NCI-H748 treated with DMSO at 0.1 percent for 48 hours (cell line): ENCODE measurements around the gene DLGAP1.

Source experiments
- DNase-seq: peaks from one replicate; lab custom pipeline; 2025; lab: John Stamatoyannopoulos, UW

The DLGAP1 gene

DNA sequence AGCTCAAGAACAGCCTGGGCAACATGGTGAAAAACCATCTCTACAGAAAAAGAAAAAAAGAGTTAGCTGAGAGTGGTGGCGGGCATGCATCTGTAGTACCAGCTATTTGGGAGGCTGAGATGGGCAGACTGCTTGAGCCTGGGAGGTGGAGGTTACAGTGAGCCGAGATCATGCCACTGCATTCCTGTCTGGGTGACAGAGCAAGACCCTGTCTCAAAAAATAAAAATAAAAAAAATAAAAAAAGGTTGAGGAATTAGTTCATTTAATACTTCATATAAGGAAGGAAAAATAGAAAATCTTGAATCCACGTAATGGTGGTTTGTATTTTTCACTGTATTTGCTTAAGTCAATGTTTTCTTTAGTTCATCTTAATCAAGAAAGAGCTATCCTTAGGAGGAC, 763.4 kb downstream of the DLGAP1 start:
- no peak for DNase-seq

- DNase-seq: no peak
These were observed 764.4 kb downstream of the DLGAP1 start for GRCh38 chr18:3690764-3691066.

DNA sequence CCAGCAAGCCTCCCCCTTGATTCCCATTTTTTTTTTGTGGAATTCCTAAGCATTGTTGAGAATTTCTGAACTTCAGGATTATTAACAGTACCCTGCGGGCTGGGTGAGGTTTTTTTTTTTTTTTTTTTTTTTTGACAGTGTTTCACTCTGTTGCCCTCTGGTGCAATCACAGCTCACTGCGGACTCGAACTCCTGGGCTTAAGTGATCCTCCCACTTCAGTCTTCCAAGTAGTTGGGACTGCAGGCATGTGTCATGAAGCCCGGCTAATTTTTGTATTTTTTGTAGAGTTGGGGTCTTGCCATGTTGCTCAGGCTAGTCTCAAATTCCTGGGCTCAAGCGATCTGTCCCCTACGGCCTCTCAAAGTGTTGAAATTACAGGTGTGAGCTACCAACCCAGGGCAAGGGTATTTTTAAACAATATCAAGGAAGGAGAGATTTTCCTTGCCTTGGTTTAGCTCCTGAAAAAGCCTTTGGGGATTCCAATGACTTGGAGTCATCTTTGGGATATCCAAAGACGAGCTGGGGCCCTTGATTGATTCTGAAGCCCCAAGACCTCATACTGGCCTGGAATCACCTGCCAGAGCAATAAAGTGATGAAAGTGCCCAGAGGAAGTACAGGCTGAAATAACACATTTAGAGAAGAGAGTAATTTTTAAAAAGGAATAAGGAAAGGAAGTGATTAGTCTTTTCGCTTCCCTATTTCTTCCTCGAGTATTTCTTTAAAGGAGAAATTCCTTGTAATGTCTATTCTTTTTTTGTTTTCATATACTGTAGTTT, 764.9 kb downstream of the DLGAP1 start:
- no peak for DNase-seq

- no peak for DNase-seq
These were observed 766.0 kb downstream of the DLGAP1 start for GRCh38 chr18:3689091-3689490.

GRCh38 chr18:3688690-3689089, 766.4 kb downstream of the DLGAP1 start:
- no peak for DNase-seq

GRCh38 chr18:3683483-3683882, 771.6 kb downstream of the DLGAP1 start:
- no peak for DNase-seq

- no peak for DNase-seq
These were observed 773.0 kb downstream of the DLGAP1 start for GRCh38 chr18:3682061-3682460.

DNA sequence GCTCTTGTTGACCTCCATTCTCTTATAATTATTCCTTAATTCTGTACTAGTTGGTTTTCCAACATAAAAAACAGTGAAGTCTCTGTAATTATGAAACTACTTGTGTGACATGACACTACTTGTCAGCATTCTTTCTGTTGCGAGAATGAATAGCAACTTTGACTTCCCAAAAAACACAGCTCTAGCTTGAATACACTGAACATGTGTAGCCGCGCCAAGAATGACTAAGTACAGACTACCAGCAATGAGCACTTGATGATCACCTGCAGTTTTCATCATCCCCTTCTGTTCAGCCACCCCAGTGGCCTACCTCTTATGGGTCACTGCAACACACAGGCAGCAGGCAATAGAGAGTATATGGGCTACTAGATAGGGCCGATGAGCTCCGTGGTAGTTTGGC, 775.9 kb downstream of the DLGAP1 start:
- no peak for DNase-seq

DNA sequence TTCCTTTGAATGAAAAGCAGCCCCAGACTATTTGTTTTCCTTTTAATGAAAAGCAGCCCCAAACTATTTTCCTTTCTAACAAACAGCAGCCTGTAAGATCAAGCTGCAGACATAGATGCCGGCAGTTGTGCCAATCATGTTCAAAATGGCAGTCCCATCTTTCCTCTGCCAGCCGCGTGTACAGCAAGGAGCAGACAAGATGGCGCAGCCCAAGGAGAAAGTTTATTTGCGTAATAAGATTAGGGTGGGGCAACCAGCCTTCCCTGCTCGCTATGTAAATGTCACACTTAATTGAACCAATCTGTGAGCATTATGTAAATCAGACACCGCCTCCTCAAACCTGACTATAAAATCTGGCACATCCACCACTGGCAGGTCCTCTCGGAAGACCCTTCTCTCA, 779.1 kb downstream of the DLGAP1 start:
- DNase-seq: no peak

GRCh38 chr18:3675446-3675845, 779.7 kb downstream of the DLGAP1 start:
- no peak for DNase-seq

- DNase-seq: no peak
These were observed 783.9 kb downstream of the DLGAP1 start for GRCh38 chr18:3671176-3671575.

DNA sequence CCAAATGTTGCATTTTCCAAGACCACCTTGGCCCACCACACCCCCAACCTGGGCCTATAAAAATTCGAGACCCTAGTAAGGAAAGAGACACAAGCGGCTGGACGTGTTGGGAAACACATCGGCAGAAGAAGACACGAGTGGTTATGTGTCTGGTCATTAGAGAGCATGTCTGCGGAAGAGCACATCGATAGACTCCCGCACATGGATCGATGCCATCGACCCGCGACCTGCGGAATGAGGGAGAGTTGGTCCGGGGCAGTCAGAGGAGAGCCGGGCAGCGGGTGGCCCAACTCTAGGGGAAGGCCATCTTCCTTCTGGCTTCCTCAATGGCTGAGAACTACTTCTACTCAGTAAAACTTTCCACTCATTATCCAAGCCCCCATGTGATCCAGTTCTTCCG, 785.7 kb downstream of the DLGAP1 start:
- DNase-seq: no peak

DNA sequence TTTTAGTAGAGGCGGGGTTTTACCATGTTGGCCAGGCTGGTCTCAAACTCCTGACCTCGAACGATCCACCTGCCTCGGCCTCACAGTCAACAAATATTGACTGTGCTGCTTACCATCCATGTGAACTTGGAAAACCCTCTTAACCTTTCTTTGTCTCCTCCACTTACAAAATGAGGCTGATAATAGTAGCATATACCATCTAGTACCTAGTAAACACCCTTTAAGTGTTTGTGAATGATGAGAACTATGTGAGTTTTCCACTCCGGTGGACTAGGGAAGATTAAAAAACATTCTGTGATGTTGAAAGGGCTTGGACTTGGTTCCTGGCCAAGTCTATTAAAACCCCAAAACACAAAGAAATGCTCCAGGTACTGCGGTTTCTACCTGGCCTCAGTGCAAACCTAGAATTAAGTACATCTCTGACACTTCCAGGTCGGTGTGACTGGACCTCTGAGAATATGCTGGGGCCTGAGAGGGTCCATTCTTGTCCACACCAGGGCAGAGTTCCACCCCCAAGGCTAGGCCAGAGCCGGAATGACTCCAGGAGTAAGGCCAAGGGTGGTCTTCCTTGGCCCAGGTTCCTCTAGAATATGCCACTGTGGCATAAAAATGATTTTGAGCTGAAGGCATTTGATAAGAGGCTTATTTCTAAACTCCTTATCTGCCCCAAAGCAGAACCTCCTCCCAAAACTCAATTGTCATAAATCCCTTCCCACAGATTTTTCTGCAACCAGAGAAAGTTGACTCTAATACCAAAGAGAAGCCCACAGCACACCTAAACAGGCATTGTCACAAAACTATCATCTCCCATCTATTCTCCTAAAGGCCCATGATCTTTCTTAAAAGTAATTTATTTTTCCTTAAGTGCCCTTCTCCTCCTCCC, 787.6 kb downstream of the DLGAP1 start:
- DNase-seq: no peak

DNA sequence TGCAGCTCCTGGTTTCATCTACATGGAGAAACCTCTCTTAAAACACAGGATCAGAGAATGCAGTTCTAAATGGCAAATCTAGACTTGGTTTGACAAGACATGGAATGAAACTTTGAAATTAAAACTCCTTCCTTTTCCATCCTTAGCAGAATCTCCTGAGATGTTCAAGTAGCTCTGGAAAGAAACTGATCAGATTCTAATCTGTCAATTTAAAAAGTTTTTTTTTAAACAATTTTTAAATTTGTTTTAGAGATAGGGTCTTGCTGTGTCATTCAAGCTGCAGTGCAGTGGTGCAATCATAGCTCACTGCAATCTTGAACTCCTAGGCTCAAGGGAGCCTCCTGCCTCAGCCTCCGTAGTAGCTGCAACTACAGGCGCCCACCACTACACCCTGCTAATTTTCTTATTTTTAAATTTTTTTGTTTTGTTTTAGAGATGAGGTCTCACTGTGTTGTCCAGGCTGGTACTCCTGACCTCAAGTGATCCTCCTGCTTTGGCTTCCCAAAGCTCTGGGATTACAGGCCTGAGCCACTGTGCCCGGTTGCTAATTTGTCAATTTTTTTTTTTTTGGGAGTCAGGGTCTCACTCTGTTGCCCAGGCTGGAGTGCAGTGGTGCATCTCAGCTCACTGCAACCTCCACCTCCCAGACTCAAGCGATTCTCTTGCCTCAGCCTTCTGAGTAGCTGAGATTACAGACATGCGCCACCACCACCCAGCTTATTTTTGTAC, 788.4 kb downstream of the DLGAP1 start:
- no peak for DNase-seq

- DNase-seq: peak; percentile 87
These were observed 789.2 kb downstream of the DLGAP1 start for GRCh38 chr18:3665780-3666525.

DNA sequence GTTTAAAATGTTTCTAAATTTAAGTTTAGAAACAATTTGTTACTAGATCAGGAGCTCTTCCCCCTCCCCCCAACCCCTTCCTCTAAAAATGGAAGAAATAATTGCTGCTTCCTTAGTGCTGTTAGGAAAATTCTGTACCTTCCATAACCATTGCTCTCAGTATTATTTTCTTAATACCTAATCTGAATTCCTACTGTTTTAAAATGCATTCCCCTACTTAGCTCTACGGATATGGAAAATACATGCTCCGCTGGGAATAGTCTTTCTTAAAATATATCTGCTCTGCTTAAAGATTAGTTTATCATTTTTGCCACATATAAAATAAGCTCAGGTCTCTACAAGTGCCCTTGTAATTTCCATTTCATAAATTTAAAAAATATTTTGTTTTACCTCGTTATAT, 789.9 kb downstream of the DLGAP1 start:
- no peak for DNase-seq

DNA sequence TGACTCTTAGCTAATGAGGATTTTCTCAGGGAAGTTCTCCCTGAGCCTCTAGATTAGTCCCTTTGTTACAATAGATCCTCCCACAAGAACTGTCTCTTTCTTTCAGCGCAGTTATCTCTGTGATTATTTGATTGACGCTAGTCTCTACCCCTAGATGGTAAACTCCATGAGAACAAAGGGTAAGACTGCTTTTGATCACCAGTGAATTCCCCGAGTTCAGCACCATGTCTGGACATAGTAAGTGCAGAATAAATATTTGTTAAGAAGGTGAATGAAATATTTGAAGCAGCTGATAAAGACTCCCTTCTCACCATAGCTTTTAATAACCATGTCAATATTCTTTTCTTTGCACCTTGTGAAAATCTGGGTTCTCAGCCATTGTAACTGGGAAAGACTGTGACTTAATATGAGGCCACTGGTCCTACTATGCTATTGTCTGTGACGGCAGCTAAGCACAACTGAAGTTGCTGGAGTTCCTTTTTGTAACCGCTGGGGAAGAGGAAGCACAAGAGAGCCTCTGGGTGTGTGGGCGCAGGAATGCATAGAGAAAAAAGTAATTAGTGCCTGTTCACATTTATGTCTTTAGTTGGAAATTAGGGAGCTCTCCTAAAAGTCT, 790.4 kb downstream of the DLGAP1 start:
- no peak for DNase-seq

DNA sequence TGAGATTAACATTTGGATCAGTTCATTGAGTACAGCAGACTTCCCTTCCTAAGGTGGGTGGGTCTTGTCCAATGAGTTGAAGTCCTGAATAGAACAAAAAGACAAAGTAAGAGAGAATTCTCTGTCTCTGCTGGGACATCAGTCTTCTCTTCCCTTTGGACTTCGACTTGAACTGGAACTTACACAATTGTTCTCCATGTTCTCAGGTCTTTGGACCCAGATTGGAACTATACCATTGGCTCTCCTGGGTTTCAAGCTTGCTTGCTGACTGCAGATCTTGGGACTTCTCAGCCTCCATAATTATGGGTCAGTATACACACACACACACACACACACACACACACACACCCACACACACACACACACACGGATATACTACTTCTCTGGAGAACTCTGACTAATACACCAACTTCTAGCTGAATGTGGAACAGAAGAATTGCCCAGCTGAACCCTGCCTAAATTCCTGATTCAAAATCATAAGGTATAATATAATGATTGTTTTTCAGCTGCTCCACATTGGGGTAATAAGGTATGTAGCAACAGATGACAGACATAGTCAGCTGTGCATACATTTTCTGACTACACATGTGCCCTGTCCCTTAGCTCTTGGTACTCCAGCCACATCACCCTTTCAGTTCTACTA, 791.1 kb downstream of the DLGAP1 start:
- DNase-seq: no peak

DNA sequence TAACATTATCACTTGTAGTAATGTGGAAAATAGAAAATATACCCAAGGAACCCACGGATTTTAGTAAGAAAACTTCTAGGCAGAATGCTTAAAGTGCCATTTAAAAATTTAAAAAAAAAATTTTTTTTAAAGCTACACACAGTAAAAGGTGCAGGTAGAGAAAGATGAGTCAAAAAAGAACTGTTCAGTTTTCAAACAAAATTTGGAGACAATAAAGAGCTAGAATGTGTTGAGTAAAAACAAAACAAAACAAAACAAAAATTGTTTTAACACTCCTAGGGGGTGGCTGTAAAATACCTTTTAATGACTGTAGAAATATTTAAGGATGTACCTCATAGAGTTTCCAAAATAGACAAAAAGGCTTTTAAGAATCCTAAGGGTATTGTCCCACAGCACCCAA, 793.1 kb downstream of the DLGAP1 start:
- DNase-seq: no peak

GRCh38 chr18:3660739-3661515, 794.2 kb downstream of the DLGAP1 start:
- DNase-seq: no peak
